HEK293 (cell line): ENCODE data around the gene FMNL3.

ENCODE experiments used
- CTCF ChIA-PET: fragments of 350-600 bp; formaldehyde crosslinking; extraction: SDS; loops from one replicate; lab custom pipeline; 2021; ENCODE audit warnings: antibody characterized with exemption; lab: Yijun Ruan, JAX
- POLR2A ChIA-PET: fragments of 300-600 bp; formaldehyde crosslinking; extraction: SDS; loops from one replicate; lab custom pipeline; 2020; ENCODE audit warnings: antibody characterized with exemption, inconsistent platforms; lab: Yijun Ruan, JAX
- H3K27ac ChIP-seq: fragments of 200-500 bp; sonication (Bioruptor generic); 2 replicates; pipeline ENCODE4 v1.5.1; 2014; ENCODE audit warnings: low read depth, low read length, control low read depth, inconsistent platforms; ENCODE audit errors: extremely low read depth
- H3K36me3 ChIP-seq, 2 experiments: fragments of 200-500 bp in 1 of 2; sonication (Bioruptor generic) in 1 of 2; 1 replicate in 1 of 2; 2 replicates in 1 of 2; pipeline ENCODE4 v1.5.1; 2014 to 2017; ENCODE audit warnings: inconsistent platforms in 2 of 2, low read length in 2 of 2; ENCODE audit not compliant: control insufficient read depth in 2 of 2, insufficient read depth in 1 of 2
- H3K4me1 ChIP-seq: fragments of 200-500 bp; sonication (Bioruptor generic); 2 replicates; pipeline ENCODE4 v1.5.1; 2014; ENCODE audit warnings: mild to moderate bottlenecking, low read length, inconsistent platforms; ENCODE audit not compliant: control insufficient read depth, insufficient read depth
- H3K4me3 ChIP-seq: 2 replicates; pipeline ENCODE4 v1.5.1; 2011; ENCODE audit warnings: low read depth, mild to moderate bottlenecking, control low read depth, low read length, moderate library complexity
- H3K9me3 ChIP-seq: fragments of 200-500 bp; sonication (Bioruptor generic); 2 replicates; pipeline ENCODE4 v1.5.1; 2014; ENCODE audit warnings: low read depth, low read length, inconsistent platforms; ENCODE audit not compliant: control insufficient read depth, insufficient read depth
- EGR2 ChIP-seq: fragments of 450-650 bp; formaldehyde crosslinking; IDR thresholded peaks from 2 replicates; pipeline ENCODE4 v1.5.1; 2016; ENCODE audit warnings: low read depth, missing biosample characterization, missing genetic modification characterization
- FEZF1 ChIP-seq: fragments of 450-650 bp; formaldehyde crosslinking; IDR thresholded peaks from 2 replicates; pipeline ENCODE4 v1.5.1; 2016; ENCODE audit warnings: missing biosample characterization, missing genetic modification characterization
- GLI2 ChIP-seq: fragments of 450-650 bp; formaldehyde crosslinking; IDR thresholded peaks from 2 replicates; pipeline ENCODE4; 2017; ENCODE audit warnings: missing biosample characterization, missing genetic modification characterization, low read depth, borderline replicate concordance
- GLIS1 ChIP-seq: fragments of 450-650 bp; formaldehyde crosslinking; IDR thresholded peaks from 2 replicates; pipeline ENCODE4 v1.5.1; 2016; ENCODE audit warnings: missing biosample characterization, missing genetic modification characterization
- IKZF3 ChIP-seq: fragments of 450-650 bp; IDR thresholded peaks from 2 replicates; pipeline ENCODE4 v1.5.0; 2018; ENCODE audit warnings: missing biosample characterization, mild to moderate bottlenecking, missing genetic modification characterization, moderate library complexity
- KLF10 ChIP-seq: fragments of 450-650 bp; IDR thresholded peaks from 2 replicates; pipeline ENCODE4 v1.5.1; 2018; ENCODE audit warnings: missing biosample characterization, mild to moderate bottlenecking, missing genetic modification characterization
- PATZ1 ChIP-seq: fragments of 450-650 bp; formaldehyde crosslinking; IDR thresholded peaks from 2 replicates; pipeline ENCODE4 v1.5.1; 2016; ENCODE audit warnings: missing biosample characterization, missing genetic modification characterization
- SP2 ChIP-seq: fragments of 450-650 bp; formaldehyde crosslinking; IDR thresholded peaks from 2 replicates; pipeline ENCODE4 v1.5.1; 2016; ENCODE audit warnings: missing biosample characterization, missing genetic modification characterization
- WT1 ChIP-seq: fragments of 450-650 bp; formaldehyde crosslinking; IDR thresholded peaks from 2 replicates; pipeline ENCODE4 v1.5.1; 2016; ENCODE audit warnings: missing biosample characterization, missing genetic modification characterization
- ZBTB17 ChIP-seq: fragments of 450-650 bp; formaldehyde crosslinking; IDR thresholded peaks from 2 replicates; pipeline ENCODE4 v1.5.1; 2016; ENCODE audit warnings: missing biosample characterization, missing genetic modification characterization
- ZBTB20 ChIP-seq: fragments of 450-650 bp; formaldehyde crosslinking; IDR thresholded peaks from 2 replicates; pipeline ENCODE4 v1.5.1; 2016; ENCODE audit warnings: missing biosample characterization, missing genetic modification characterization
- ZFHX2 ChIP-seq: fragments of 450-650 bp; formaldehyde crosslinking; conservative IDR thresholded peaks from 2 replicates; pipeline ENCODE4 v1.5.1; 2016; ENCODE audit warnings: missing biosample characterization, missing genetic modification characterization
- ZNF138 ChIP-seq: fragments of 450-650 bp; formaldehyde crosslinking; IDR thresholded peaks from 2 replicates; pipeline ENCODE4 v1.5.1; 2016; ENCODE audit warnings: missing biosample characterization, missing genetic modification characterization, borderline replicate concordance
- ZNF148 ChIP-seq: fragments of 450-650 bp; formaldehyde crosslinking; IDR thresholded peaks from 2 replicates; pipeline ENCODE4 v1.5.0; 2017; ENCODE audit warnings: missing biosample characterization, missing genetic modification characterization, borderline replicate concordance
- ZNF214 ChIP-seq: fragments of 450-650 bp; formaldehyde crosslinking; IDR thresholded peaks from 2 replicates; pipeline ENCODE4 v1.5.1; 2017; ENCODE audit warnings: missing biosample characterization, mild to moderate bottlenecking, missing genetic modification characterization, borderline replicate concordance
- ZNF341 ChIP-seq: fragments of 450-650 bp; formaldehyde crosslinking; IDR thresholded peaks from 2 replicates; pipeline ENCODE4; 2016; ENCODE audit warnings: low read depth, missing biosample characterization, missing genetic modification characterization
- ZNF350 ChIP-seq: fragments of 450-650 bp; formaldehyde crosslinking; IDR thresholded peaks from 2 replicates; pipeline ENCODE4 v1.5.0; 2017; ENCODE audit warnings: missing biosample characterization, mild to moderate bottlenecking, missing genetic modification characterization
- ZNF354C ChIP-seq: fragments of 450-650 bp; formaldehyde crosslinking; IDR thresholded peaks from 2 replicates; pipeline ENCODE4 v1.5.1; 2016; ENCODE audit warnings: missing biosample characterization, missing genetic modification characterization, low read depth, borderline replicate concordance
- ZNF426 ChIP-seq: fragments of 450-650 bp; formaldehyde crosslinking; IDR thresholded peaks from 2 replicates; pipeline ENCODE4 v1.5.1; 2017; ENCODE audit warnings: missing biosample characterization, missing genetic modification characterization, mild to moderate bottlenecking, inconsistent platforms, moderate library complexity
- ZNF513 ChIP-seq: fragments of 450-650 bp; IDR thresholded peaks from 2 replicates; pipeline ENCODE4 v1.5.1; 2018; ENCODE audit warnings: missing biosample characterization, missing genetic modification characterization
- ZNF521 ChIP-seq: fragments of 450-650 bp; formaldehyde crosslinking; IDR thresholded peaks from 2 replicates; pipeline ENCODE4 v1.5.1; 2017; ENCODE audit warnings: missing biosample characterization, mild to moderate bottlenecking, missing genetic modification characterization
- ZNF621 ChIP-seq: fragments of 450-650 bp; formaldehyde crosslinking; IDR thresholded peaks from 2 replicates; pipeline ENCODE4 v1.5.1; 2017; ENCODE audit warnings: missing biosample characterization, missing genetic modification characterization
- ZNF664 ChIP-seq: fragments of 450-650 bp; formaldehyde crosslinking; IDR thresholded peaks from 2 replicates; pipeline ENCODE4 v1.5.1; 2016; ENCODE audit warnings: missing biosample characterization, missing genetic modification characterization
- ZNF701 ChIP-seq: fragments of 450-650 bp; formaldehyde crosslinking; IDR thresholded peaks from 2 replicates; pipeline ENCODE4 v1.5.1; 2016; ENCODE audit warnings: missing biosample characterization, missing genetic modification characterization

Gene FMNL3

GRCh38 chr12:49706351-49707127 lies 666 bp downstream of the FMNL3 start (continued):
- peak; percentile 75 for TF ChIP-seq ZNF341
- TF ChIP-seq IKZF3 (tag by site-specific recombination), result peak; percentile 79
- TF ChIP-seq ZNF354C (tag by site-specific recombination), result no peak
- peak; percentile 18 for TF ChIP-seq PATZ1 (tag by site-specific recombination)
- TF ChIP-seq WT1 (tag by site-specific recombination), result no peak
- no peak for TF ChIP-seq ZNF138 (tag by site-specific recombination)
- TF ChIP-seq ZNF664 (tag by site-specific recombination), result no peak

GRCh38 chr12:49705479-49706134 lies 1.6 kb downstream of the FMNL3 start:
- CTCF ChIA-PET, result interaction anchor here (0.9 to 4.0 kb wide), 7 partner anchors 32 to 133 kb away, joined by 3 to 30 read pairs (median 4); partner anchors contain the start of gene TMBIM6
- POLR2A ChIA-PET, result interaction anchor here (0.6 to 1.4 kb wide), 4 partner anchors 32 to 1512 kb away, joined by 3 to 4 read pairs (median 3); partner anchors contain the start of gene POU6F1
- H3K4me1 ChIP-seq, result peaks cover 5% of the 10 kb centered on the region
- no peak overlapping the region for H3K27ac ChIP-seq
- peak overlapping the region; percentile 65; the same call in 1 of the 2 replicates for H3K4me3 ChIP-seq
- no peaks in the 10 kb centered on the region for H3K9me3 ChIP-seq
- H3K36me3 ChIP-seq, result no peaks in the 10 kb centered on the region; a peak in 1 of 3 replicates
- no peak for TF ChIP-seq ZBTB20 (tag by site-specific recombination)
- no peak for TF ChIP-seq ZNF214 (tag by site-specific recombination)
- TF ChIP-seq KLF10 (tag by site-specific recombination), result no peak
- no peak for TF ChIP-seq GLI2 (tag by site-specific recombination)
- peak; percentile 44; the same call in 1 of the 2 replicates for TF ChIP-seq GLIS1 (tag by site-specific recombination)
- TF ChIP-seq ZNF701 (tag by site-specific recombination), result no peak
- no peak for TF ChIP-seq ZNF341
- TF ChIP-seq ZFHX2 (tag by site-specific recombination), result peak; percentile 92
- no peak for TF ChIP-seq ZNF350 (tag by site-specific recombination)
- no peak for TF ChIP-seq ZNF426 (tag by site-specific recombination)
- 0 out of 2 replicates have a peak, but pooled peaks have one; percentile 18 for TF ChIP-seq PATZ1 (tag by site-specific recombination)
- peak; percentile 20; the same call in 1 of the 2 replicates for TF ChIP-seq ZBTB17
- TF ChIP-seq SP2 (tag by site-specific recombination), result no peak
- TF ChIP-seq EGR2 (tag by site-specific recombination), result peak; percentile 92
- TF ChIP-seq ZNF621 (tag by site-specific recombination), result no peak
- TF ChIP-seq ZNF513, result no peak
- TF ChIP-seq ZNF148 (tag by site-specific recombination), result no peak
- no peak for TF ChIP-seq FEZF1 (tag by site-specific recombination)
- TF ChIP-seq ZNF521 (tag by site-specific recombination), result no peak
